Neural crest cell (in vitro differentiated cells): ENCODE data around the gene PRPF19. TPM values are rescaled to one million over a fixed set of nuclear protein-coding genes. Genes with fewer than 3 reads are reported as not detected.
A peak's percentile ranks its signal among the peaks of the same experiment; 100 is the strongest.

Experiments used
- DNase-seq: peaks from one replicate; pipeline ENCODE4 v3.0.0; 2021; ENCODE audit warnings: low read depth, mixed read lengths, low spot score
- H3K27ac Mint-ChIP-seq: one replicate; pipeline ENCODE4 v1.8.0; 2021; ENCODE audit warnings: mild to moderate bottlenecking, mixed read lengths; ENCODE audit not compliant: unreplicated experiment
- H3K27me3 Mint-ChIP-seq: 2 replicates; pipeline ENCODE4 v1.8.0; 2021; ENCODE audit warnings: low read depth, mild to moderate bottlenecking, mixed read lengths
- H3K36me3 Mint-ChIP-seq: 2 replicates; pipeline ENCODE4 v1.8.0; 2021; ENCODE audit warnings: low read depth, mild to moderate bottlenecking, mixed read lengths
- H3K4me1 Mint-ChIP-seq: 2 replicates; pipeline ENCODE4 v1.8.0; 2021; ENCODE audit warnings: mixed read lengths
- H3K4me3 Mint-ChIP-seq: one replicate; pipeline ENCODE4 v1.8.0; 2021; ENCODE audit warnings: mild to moderate bottlenecking, mixed read lengths
- H3K9me3 Mint-ChIP-seq: 2 replicates; pipeline ENCODE4 v1.8.0; 2021; ENCODE audit warnings: mixed read lengths
- CTCF ChIP-seq: fragments of 200-600 bp; sonication (generic); conservative IDR thresholded peaks from 2 replicates; pipeline ENCODE4 v1.5.0; 2021; ENCODE audit warnings: antibody characterized with exemption, mild to moderate bottlenecking
- total RNA-seq: library from RNA; stranded (reverse); gene quantifications from 2 replicates; pipeline ENCODE4 v1.2.1, GENCODE V29; 2021

Gene PRPF19
- total RNA-seq, 1 donor from 2014 or later = 183 TPM

- H3K27me3 Mint-ChIP-seq = peaks cover 46% of the 10 kb centered on the region
- H3K9me3 Mint-ChIP-seq = no peaks in the 10 kb centered on the region
These were observed 45.7 kb upstream of the PRPF19 start, which contains the start of gene SLC15A3 for GRCh38 chr11:60951904-60952741. Gene SLC15A3 (minus strand): TSS chr11:60952176. CDS start chr11:60951551, 625 bp downstream.

GRCh38 chr11:60951606-60951903 is 45.2 kb upstream of the PRPF19 start:
- no peak for TF ChIP-seq CTCF
- no peaks in the 10 kb centered on the region for H3K36me3 Mint-ChIP-seq
- DNase-seq = no peak
- peak overlapping the region; percentile 68 for H3K4me3 Mint-ChIP-seq
- H3K27ac Mint-ChIP-seq = no peak overlapping the region
- H3K9me3 Mint-ChIP-seq = no peaks in the 10 kb centered on the region
- peaks cover 50% of the 10 kb centered on the region for H3K4me1 Mint-ChIP-seq
- H3K27me3 Mint-ChIP-seq = peaks cover 42% of the 10 kb centered on the region

More at GRCh38 chr11:60951904-60952741, 45.7 kb upstream of the PRPF19 start, which contains the start of gene SLC15A3:
- Mint-ChIP-seq H3K27ac (no peak within 1 kb of the TSS), H3K36me3 (no peaks in the 10 kb centered on the region), H3K4me3 (peak within 1 kb of the TSS; percentile 68), H3K4me1 (peaks cover 45% of the 10 kb centered on the region)
- DNase-seq = no peak
- no peak for TF ChIP-seq CTCF

GRCh38 chr11:60950933-60951605 is 44.7 kb upstream of the PRPF19 start:
- H3K27ac Mint-ChIP-seq = no peak overlapping the region
- no peak for DNase-seq
- peaks cover 42% of the 10 kb centered on the region for H3K27me3 Mint-ChIP-seq
- H3K9me3 Mint-ChIP-seq = no peaks in the 10 kb centered on the region
- no peaks in the 10 kb centered on the region for H3K36me3 Mint-ChIP-seq
- TF ChIP-seq CTCF = no peak
- H3K4me3 Mint-ChIP-seq = no peak overlapping the region
- peaks cover 55% of the 10 kb centered on the region for H3K4me1 Mint-ChIP-seq

- Mint-ChIP-seq H3K27me3 (peaks cover 42% of the 10 kb centered on the region), H3K27ac (no peak overlapping the region), H3K9me3 (no peaks in the 10 kb centered on the region), H3K4me3 (peak overlapping the region; percentile 64), H3K4me1 (peaks cover 60% of the 10 kb centered on the region), H3K36me3 (no peaks in the 10 kb centered on the region)
- DNase-seq = no peak
- TF ChIP-seq CTCF = no peak
These were observed 43.6 kb upstream of the PRPF19 start for GRCh38 chr11:60950024-60950423.

GRCh38 chr11:60948250-60948649 is 41.9 kb upstream of the PRPF19 start:
- Mint-ChIP-seq H3K36me3 (no peaks in the 10 kb centered on the region), H3K9me3 (no peaks in the 10 kb centered on the region), H3K27me3 (peaks cover 40% of the 10 kb centered on the region), H3K27ac (peak overlapping the region; percentile 95), H3K4me3 (peak overlapping the region; percentile 66), H3K4me1 (peaks cover 70% of the 10 kb centered on the region)
- TF ChIP-seq CTCF = no peak
- DNase-seq = no peak
